ENCODE results near the gene C1orf167.
A peak's percentile ranks its signal among the peaks of the same experiment; 100 is the strongest.

C1orf167 gene

DNA sequence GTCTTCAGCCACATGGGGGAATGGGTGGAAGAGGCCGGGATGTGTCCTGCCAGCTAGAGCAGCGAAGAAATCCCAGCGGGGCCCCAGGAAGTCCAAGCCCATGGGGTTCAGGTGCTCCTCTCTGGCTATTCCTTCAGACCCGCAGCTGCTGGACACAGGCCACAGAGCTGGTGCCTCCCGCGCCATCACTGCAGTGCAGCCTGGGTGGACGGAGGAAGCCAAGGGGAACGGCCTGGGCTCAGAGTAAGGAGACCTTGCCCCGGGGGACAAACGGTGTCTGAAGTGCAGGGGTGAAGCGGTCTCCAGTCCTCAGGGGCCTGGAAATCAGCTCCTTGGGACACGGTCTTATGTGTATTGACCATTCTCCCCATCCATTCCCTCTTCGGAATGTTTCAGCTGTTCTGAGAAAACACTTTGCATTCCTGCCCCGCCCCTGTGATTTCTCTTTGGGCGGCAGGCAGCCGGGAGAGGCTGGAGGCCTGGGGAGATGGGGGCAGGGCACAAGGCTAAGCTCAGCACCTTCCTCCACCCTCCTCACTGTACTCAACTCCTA is 25.3 kb downstream of the C1orf167 start:
- no peak for DNase-seq

DNA sequence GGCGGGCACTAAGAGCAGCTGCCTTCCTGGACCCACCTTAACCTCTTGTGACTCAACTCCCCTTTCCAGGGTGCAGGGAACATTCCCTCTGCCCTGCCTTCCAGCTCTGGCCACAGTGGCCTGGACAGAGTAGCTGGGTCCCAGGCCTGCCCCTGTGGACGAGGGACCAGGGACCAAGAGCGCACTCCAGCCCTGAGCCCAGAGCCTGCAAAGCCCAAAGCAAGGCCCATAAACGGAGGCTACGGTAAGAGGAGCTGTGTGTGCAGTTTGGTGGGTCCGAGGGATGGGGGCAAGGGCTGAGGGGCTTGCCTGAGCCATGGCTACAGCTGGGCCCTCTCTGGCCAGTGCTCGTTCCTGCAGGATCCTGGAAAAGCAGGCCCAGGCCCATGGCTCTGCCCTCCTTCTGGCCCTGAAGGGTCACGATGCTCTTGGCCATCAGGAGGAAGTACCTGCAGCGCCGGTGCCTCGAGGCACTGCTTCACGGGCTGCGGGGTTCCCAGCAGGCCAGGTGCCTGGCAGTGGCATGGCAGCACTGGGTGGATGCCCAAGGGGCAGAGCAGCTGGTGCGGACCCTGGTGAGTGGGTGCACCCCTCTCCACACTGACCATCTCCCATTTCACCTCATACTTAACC is 25.9 kb downstream of the C1orf167 start:
- no peak for DNase-seq

DNA sequence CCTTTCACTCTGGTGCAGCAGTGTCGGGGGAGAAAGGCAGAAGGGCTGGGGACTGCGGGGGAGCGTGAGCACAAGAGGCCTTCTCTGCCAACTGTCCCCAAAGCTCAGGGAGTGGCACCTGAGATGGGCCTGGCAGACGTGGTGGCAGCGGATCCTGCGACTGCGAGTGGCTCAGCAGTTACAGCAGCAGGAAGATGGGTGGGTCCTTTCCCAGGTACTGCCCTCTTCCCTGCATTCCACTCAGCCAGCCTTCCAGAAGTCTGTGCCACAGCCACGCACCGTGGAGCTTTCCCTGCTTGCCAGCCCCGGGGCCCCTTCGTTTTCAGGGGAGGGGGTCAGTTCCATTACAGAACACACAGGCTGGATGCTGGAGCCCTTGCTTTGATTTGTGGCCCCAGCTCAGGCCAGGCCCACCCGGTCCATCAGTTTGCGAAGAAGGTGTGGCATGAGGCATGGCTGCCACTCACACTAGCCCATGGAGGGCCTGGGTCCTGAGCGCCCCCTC is 26.6 kb downstream of the C1orf167 start:
- no peak for DNase-seq

DNA sequence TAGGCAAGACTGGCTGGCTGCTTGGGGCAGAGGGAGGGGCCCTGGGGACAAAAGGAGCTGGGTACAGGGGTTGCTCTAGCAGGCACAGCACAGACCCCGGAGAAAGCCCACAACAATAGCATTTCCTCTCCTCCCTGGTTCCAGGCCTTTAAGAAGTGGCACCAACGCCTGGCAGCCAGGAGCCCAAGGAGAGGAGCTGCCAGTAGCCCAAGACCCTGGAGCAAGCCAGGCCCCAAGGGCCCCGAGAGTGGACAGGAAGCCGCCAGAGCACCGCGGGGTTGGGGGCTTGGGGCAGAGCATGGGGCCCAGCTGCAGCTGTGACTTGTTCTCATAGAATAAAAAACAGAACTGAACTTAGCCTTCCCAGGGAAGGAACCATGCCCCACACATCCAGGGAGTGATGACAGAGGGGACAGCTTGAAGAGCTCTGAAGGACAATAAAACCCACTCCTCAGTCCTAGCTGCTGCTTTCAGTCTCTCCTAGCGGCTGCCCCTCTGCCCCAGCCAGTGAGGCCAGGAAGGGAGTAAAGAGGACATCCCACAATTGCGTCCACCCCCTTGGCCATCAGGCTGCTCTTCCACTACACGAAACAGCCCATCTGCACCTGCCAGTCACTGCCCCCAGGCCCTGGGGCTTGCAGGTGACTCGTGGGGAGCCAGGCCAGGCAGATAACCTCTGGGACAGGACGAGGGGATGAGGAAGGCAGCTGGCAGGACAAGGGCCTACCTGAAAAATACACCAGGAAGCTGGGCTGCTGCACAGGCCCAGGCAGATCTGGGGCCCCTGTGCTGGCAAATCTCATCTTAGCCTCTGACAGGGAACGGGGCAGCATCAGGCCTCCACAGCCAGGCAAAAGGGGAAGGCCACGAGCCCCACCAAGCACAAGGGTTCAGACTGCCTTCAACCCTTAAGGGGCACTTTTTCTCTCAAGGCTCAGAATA is 27.4 kb downstream of the C1orf167 start:
- no peak for DNase-seq

DNA sequence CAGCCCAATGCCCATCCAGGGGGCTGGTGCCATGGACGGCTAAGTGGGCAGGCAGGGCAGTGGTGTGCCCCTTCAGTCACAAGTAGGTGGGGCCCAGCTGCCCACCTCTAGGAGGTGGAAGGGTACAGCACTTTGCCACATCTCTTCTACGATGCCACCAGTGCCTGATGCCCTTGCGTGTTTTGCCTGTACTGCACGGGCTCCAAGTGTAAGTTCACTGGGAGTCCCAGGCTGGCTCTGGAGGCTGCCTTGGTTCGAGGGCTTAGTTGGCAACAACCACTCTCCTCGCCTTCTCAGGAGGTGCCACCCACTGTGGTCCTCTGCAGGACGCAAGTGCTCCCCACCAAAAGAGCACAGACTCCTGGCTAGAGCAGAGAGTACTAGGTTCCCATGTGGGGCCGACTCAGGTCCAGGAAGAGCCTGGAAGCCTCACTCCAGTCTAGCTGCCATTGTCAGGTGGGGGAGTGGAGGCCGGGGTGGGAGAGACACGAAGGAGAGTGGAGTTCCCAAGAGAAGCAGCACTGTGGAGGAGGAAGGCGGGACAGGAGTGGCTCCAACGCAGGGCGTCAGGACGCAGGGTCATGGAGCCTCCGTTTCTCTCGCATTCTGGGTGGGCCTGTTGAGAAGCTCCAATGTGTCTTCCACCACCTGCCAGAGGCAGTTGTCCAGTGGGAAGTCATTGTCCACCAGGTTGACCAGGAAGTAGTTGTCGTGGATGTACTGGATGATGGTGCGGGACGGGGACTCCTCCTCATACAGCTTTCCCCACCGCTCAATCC is 28.3 kb downstream of the C1orf167 start:
- no peak for DNase-seq

DNA sequence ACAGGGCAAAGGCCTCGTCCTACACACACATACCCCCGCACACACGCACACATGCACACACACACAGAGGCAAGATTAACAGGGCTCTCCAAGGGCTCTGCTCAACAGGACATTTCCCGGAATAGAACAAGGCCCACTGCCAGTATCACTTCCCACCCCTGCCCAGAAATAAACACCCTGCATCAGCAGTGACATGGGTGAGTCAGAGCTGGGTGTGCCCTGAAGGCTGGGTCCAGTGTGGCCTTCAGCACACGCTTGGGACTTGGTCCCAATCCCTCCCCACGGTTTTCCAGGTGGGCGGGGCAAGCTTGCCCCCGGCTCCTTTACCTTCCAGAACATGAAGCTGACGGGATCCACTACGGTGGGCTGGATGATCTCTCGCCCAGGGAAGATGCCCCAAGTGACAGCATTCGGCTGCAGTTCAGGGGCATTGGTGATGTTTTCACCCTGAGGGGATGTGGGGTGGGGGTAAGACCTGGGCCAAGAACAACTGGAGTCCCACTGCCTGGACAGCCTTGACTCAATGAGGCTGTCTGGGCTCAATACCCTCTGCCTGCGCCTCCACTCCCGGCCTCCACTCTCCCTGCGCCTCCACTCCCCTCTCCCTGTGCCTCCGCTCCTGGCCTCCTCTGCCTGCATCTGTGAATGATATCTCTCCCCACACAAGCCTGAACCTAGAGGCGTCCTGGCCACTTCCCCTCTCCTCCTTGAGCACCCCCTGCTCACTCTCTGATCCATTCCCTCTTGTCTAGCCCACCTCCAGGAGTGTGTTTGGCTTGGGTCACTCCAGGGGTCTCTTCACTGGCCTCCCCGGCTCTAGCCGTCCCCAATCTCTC is 29.1 kb downstream of the C1orf167 start:
- DNase-seq: no peak

DNA sequence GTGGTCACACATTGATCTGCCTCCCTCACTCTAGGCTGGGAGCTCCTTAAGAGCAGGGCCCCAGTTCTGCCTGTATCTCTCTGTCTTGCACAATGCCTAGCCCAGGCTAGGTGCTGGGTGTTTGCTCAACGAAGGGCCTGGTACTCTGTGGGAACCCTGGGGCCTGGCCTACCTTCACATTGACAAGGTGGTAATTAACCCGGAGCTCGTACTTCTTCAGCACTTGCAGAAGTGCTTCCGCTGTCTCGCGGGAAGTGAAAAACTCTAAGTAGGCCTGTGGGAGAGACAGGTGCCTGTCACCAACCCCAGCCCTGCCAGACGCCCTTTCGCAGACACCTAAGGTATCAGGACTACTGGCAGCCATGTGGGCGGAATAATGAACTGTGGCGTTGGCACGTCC is 30.1 kb downstream of the C1orf167 start:
- DNase-seq: no peak

DNA sequence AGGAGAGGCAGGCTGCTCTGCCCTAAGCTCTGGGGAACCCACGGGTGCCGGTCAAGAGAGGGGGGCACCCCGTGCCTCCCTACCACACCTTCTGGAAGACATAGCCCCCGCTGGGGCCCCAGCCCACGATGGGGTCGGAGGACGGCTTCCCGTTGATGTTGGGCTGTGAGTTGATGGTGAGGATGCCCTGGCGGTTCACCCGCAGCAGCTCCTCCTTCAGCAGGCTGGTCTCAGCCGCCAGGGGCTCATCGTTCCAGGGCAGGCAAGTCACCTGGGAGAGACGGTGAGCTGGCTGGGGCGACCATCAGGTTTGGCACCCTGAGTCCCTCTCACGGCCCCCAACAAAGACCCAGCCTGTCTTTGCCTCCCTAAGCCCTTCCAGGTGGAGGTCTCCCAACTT is 31.8 kb downstream of the C1orf167 start:
- DNase-seq: no peak

DNA sequence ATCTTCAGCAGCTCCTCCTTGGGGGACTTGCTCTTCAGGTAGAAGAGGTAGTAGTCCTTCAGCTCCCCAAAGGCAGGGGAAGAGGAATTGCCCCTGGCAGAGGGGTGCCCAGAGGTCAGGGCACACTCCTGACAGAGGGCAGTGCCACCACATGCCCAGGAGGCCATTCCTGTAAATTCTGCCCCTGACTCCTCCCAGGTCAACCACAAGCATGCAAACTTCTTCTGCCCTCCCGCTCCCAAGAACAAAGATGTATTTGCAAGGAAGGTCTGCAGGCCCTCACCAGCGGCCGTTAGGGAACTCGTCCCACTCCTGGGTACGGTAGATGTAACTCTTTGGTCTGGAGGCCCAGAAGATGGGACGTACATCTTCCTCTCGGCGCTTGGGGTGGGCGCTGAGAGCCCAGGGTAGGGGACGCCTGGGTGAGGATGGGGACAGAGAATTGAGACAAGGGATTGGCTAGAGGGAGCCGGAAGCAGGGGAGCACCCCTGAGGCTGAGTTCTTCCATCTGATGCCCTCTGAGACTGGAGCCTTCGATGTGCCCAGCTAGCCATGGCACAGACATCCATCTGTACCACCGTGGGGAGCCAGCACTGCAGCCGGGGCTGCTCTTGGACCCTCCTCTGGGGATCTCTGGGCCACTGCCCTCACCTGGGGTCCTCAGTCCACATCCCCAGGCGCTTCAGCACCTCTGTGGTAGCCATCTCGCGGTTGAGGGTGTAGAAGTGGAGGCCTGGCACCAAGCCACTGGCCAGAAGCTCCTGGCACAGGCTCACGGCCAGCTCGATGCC is 32.6 kb downstream of the C1orf167 start:
- DNase-seq: no peak

DNA sequence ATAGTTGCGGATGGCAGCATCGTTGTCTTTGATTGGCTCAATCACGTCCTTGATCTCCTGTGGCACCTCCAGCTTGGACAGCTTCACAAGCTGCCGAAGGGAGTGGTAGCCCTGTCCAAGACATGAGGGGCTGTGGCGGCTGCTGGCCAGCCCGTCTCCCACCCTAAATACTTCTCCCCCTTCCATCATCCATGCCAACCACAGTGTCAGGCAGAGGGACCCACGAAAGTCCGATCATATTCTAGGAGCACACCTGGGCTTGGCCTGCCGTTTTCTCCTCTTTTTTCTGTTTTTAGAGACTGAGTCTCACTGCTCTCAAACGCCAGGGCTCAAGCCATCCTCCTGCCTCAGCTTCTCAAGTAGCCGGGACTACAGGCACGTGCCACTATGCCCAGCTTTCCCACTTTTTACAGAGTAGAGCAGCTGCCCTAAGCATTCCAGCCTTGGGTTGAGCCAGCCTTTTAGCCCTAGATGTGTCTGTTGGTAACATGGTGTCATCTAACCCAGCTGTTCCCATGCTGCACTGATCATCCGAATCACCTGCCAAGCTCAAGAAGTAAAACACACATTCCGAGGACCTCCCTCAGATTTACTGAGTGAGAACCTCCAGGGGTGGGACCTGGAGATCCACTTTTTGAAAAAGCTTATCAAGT is 33.4 kb downstream of the C1orf167 start:
- no peak for DNase-seq

DNA sequence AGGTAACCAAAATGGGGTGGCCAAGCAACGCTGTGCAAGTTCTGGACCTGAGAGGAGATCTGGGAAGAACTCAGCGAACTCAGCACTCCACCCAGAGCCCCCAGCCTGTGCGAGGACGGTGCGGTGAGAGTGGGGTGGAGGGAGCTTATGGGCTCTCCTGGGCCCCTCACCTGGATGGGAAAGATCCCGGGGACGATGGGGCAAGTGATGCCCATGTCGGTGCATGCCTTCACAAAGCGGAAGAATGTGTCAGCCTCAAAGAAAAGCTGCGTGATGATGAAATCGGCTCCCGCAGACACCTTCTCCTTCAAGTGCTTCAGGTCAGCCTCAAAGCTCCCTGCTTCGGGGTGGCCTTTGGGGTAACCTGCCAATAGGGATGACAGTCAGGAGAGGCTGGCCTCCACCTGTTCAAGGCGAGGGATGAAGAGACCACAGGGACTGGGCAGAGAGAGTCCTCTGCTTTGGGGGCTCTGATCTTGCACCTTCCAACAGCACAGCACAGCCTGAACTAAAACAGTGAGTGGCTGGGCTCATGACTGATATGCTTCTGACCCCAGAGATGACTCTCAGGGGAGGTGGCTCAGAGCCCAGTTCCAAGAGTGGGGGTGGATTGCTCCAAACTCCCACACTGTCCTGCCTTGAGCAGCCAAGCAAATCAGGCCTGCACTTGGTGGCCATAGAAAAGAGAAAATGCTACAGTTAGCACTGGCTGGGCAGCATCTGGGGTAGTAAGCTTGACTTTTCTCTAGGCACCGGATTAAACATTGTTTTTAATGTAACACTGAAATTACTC is 34.2 kb downstream of the C1orf167 start:
- DNase-seq: no peak

DNA sequence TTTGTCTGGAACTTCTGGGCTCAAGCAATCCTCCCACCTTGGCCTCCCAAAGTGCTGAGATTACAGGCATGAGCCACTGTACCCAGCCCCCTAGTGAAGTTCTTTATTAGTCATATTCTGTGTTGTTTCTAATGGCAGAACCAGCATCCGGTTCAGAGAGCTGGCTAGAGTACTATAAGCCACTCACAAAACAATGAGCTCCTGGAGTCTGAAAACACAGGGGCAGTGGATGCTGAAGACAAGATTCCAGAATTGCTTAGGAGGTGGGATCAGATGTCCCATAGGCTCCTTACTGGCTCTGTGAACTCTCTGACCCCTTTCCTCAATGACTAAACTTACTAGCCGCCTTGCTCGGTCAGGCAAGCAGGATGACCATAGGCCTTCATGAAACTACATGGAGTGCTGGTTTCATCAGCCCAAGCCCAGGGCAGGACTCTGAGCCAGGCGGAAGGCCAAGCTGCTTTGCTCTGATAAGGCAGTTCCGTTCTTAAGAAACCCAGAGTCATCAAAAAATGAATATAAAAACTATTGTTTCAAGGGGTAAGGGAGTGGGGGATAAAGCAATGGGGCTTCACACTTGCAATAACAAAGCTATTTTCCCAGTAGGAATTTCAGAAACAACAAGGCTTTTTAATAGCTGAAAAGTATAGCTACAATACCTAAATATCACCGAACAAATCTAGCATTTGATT is 35.7 kb downstream of the C1orf167 start:
- no peak for DNase-seq

DNA sequence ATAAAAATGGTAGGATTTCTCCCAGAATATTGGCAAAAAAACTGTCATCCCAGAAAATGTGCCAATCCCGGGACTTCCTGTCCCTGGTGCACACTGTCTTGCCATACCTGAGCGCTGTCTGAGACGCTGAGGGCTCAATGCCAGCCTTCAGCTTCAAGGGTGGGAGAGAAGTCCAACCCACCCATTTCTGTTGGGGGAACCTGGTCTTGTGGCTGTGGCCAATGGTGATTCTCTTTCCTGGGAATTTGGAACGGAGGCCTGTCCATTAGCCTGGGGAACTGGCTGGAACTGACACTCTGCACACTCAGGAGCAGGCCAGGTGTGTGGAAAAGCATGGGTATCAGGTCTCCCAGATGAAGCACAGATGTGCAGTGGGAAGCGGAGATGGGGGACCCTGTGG is 37.1 kb downstream of the C1orf167 start:
- DNase-seq: no peak

DNA sequence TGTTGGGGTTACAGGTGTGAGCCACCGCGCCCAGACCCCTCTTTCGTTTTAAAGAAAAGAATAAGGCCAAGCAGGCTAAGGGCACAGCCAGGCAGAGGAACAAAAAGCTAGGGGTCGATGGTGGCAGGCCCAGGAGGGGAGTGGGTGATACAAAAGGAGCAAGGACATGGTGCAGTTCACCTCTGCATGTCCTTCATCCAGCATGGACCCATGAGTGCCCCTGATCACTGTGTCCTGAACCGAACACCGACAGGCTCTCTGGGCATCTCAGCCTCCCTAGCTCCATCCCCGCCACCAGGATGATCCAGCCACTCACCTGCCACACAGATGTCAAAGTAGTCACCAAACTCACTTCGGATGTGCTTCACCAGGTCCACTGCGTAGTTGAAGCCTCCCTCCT is 37.9 kb downstream of the C1orf167 start:
- no peak for DNase-seq

DNA sequence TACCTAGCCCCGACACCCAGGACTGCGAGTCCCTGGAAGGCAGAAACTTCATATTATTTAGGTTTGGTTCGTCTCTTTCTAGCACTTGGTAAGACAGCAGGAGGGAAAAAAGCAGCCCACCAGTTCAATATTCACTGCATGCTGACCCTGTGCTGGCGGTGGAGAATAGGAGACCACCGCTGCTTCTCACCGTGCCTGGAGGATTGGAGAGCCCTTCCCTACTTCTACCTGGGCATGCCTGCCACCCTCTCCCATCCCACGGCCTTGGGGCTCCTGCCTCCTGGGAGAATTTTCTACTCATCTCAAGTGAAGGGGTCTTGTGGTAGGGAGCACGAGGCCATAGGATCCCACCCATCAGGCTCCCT is 38.4 kb downstream of the C1orf167 start:
- DNase-seq: no peak

DNA sequence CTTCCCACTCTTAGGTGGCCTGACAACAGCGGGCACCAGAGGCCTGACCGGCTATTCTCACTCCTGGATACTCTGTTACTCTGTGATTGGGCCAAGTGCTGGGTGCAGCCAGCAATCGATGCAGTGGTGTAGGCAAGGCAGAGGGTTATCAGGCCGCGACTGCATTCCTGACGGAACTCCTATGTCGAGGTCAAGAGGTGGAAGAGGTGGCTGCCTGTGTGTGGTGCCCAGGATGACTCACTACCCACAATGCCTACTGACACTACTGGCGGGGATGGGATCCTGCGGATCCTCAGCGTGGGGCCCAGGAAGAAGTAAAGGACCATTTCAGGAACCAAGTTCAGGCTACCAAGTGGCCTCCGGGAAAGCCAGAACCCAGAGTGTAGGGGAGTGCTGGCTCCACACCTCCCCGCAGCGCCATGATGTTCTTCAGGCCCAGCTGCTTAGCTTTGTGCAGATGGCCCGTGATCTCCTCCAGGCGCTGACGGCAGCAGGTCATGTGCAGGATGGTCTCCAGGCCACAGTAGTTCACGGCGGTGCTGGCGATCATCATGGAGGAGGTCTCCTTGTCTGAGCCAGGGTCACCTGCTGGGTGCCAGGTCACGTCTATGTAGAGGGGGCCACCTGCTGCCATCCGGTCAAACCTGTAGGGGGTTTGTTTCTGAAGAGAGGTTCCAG is 38.9 kb downstream of the C1orf167 start:
- DNase-seq: no peak

DNA sequence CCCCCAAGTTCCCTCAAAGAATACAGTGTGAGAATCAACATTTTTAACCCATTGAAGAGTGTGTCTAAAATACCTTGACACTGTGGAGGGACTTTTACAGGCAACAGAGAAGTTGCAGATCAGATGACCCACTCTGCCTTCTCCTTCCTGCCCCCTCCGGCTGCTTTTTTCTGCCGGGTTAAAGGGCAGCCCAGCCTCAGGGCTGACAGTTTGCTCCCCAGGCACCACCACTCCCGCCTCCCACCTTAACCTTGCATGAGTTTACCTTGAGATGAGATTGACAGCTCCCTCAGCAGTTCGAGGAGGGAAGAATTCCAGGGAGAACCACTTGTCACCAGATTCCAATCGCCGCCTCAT is 40.6 kb downstream of the C1orf167 start:
- DNase-seq: no peak

DNA sequence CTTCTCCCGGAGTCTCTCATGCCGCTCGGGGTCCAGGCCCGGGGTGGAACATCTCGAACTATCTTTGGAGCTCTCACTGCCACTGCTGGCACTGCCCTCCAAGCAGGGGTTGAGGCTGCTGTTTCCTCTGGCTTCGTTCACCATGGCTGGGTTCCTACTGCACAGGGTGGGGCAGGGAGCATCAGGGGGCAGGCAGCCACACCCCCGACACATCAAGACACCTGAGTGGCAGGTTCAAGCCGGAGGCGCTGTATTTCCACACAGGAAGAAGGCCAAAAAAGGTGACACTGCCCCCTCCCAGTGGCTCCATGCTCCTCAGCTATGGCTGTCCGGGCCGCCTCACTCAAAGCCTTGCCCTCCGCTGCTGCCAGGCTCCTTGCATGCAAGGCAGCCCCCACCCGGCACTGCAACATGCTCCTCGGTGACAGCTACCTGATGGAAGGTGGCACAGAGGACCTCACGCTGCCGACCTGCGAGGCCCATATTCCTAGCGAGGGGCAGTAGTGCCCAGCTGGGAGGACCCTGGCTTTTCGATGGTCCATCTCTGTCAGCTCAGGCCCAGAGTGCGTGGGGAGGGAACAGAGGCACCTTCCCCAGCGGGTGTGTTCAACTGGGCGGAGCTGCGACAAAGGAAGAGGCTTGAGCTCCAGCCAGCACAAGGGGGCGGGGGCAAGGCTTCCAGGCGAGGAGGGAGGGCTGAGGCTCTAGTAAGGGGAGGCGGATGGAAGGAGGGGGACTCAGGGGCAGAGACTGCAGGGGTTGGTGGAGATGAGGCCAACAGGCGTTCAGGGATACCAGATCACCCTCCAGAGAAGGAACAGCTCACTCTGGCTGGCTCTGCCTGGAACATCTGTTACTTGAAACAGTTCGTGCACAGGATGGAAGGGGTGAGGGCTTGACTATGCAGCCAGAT is 41.2 kb downstream of the C1orf167 start:
- peak in 1 of 2 experiments; percentile 7 for DNase-seq

Data from cerebellar nuclear complex (tissue), 1 donor.